HG02840 (cell line): ENCODE results near the gene C19orf85.
"Not testable (repeated sequence)": the region's sequence is repeated elsewhere in the genome, so short reads cannot be mapped to it uniquely, and the experiment has no call there.

Source experiments
- ATAC-seq: cut with Tn5 transposase; IDR thresholded peaks from one replicate; pipeline ENCODE4 v1.9.1; 2021; ENCODE audit warnings: mild to moderate bottlenecking, moderate library complexity, moderate number of reproducible peaks; ENCODE audit not compliant: unreplicated experiment, low FRiP score

C19orf85 gene

GRCh38 chr19:55464662-55465054, at the start of gene C19orf85:
C19orf85 (minus strand) TSS chr19:55464751; CDS start chr19:55464554, 197 bp downstream.
- ATAC-seq = no peak

GRCh38 chr19:55508120-55508519, 43.6 kb upstream of the C19orf85 start:
- ATAC-seq = no peak

GRCh38 chr19:55504981-55505380, 40.4 kb upstream of the C19orf85 start:
- ATAC-seq = no peak

GRCh38 chr19:55504252-55504603, 39.7 kb upstream of the C19orf85 start:
- ATAC-seq = no peak

GRCh38 chr19:55503502-55504251, 39.1 kb upstream of the C19orf85 start:
- ATAC-seq = peak; percentile 89

- ATAC-seq = no peak
These were observed 38.6 kb upstream of the C19orf85 start for GRCh38 chr19:55503157-55503501.

- ATAC-seq = no peak
These were observed 37.8 kb upstream of the C19orf85 start for GRCh38 chr19:55502197-55502952.

GRCh38 chr19:55500368-55500952, 35.9 kb upstream of the C19orf85 start:
- ATAC-seq = no peak

GRCh38 chr19:55498246-55498840, 33.8 kb upstream of the C19orf85 start:
- ATAC-seq = no peak

- ATAC-seq = no peak
These were observed 33.2 kb upstream of the C19orf85 start for GRCh38 chr19:55497763-55498162.

GRCh38 chr19:55496820-55497219, 32.3 kb upstream of the C19orf85 start:
- not testable (repeated sequence) for ATAC-seq

GRCh38 chr19:55495646-55496349, 31.2 kb upstream of the C19orf85 start:
- ATAC-seq = no peak

- ATAC-seq = no peak
These were observed 29.7 kb upstream of the C19orf85 start for GRCh38 chr19:55494172-55494761.

GRCh38 chr19:55493645-55494171, 29.2 kb upstream of the C19orf85 start:
- no peak for ATAC-seq

- ATAC-seq = no peak
These were observed 28.6 kb upstream of the C19orf85 start for GRCh38 chr19:55493052-55493644.

GRCh38 chr19:55492362-55492944, 27.9 kb upstream of the C19orf85 start:
- no peak for ATAC-seq

- no peak for ATAC-seq
These were observed 27.2 kb upstream of the C19orf85 start for GRCh38 chr19:55491546-55492360.
